Endothelial cell of umbilical vein (primary cell): ENCODE measurements around the gene ANKMY1. TPM values are rescaled to one million over a fixed set of nuclear protein-coding genes. Genes with fewer than 3 reads are reported as not detected.
A peak's percentile ranks its signal among the peaks of the same experiment; 100 is the strongest.

Experiments used
- BruUV-seq: library from RNA; stranded (reverse); fragments of 400-500 nt; replicated peaks from 2 replicates; lab custom pipeline; 2021; lab: Mats Ljungman, UMichigan
- CTCF ChIA-PET: fragments of 300-600, 350-600 bp; sonication (Branson Sonifier 250); formaldehyde crosslinking; loops from one replicate; lab custom pipeline; 2021; ENCODE audit warnings: antibody characterized with exemption, inconsistent platforms; lab: Charles Lee
- POLR2A ChIA-PET: fragments of 300-600, 350-600 bp; sonication (Branson Sonifier 250); formaldehyde crosslinking; loops from one replicate; lab custom pipeline; 2021; ENCODE audit warnings: antibody characterized with exemption, inconsistent platforms; lab: Charles Lee
- DNase-seq: peaks from one replicate; pipeline ENCODE4 v3.0.0-alpha.2; 2011; ENCODE audit warnings: low read depth, low spot score
- FAIRE-seq: peaks from 2 replicates; lab custom pipeline; 2011; peaks lifted over from hg19 to GRCh38; lab: Jason Lieb, UNC
- H2AFZ ChIP-seq: 2 replicates; pipeline ENCODE4 v1.6.0; 2012; ENCODE audit warnings: low read depth, low read length, control low read depth, inconsistent platforms
- H3K27ac ChIP-seq: 2 replicates; pipeline ENCODE4 v1.5.1; 2011; ENCODE audit warnings: low read depth, mild to moderate bottlenecking, control low read depth, low read length, moderate library complexity; ENCODE audit not compliant: insufficient read depth
- H3K27me3 ChIP-seq, 2 experiments: 2 replicates each; pipeline versions ENCODE4 v1.6.0 to v1.6.1; 2011; ENCODE audit warnings: low read length in 2 of 2, mixed read lengths in 1 of 2; ENCODE audit not compliant: control insufficient read depth in 2 of 2, insufficient read depth in 2 of 2
- H3K36me3 ChIP-seq, 2 experiments: 2 replicates in 1 of 2; 3 replicates in 1 of 2; pipeline ENCODE4 v1.5.1; 2011; ENCODE audit warnings: low read length in 2 of 2, mild to moderate bottlenecking in 1 of 2, moderate library complexity in 1 of 2; ENCODE audit not compliant: control insufficient read depth in 2 of 2, insufficient read depth in 2 of 2; ENCODE audit errors: extremely low read depth in 1 of 2
- H3K4me1 ChIP-seq: 3 replicates; pipeline ENCODE4 v1.5.1; 2011; ENCODE audit warnings: mild to moderate bottlenecking, low read length; ENCODE audit not compliant: control insufficient read depth, insufficient read depth; ENCODE audit errors: extremely low read depth
- H3K4me2 ChIP-seq: 2 replicates; pipeline ENCODE4 v1.6.1; 2011; ENCODE audit warnings: low read length, control low read depth, mixed read lengths; ENCODE audit not compliant: insufficient read depth
- H3K4me3 ChIP-seq, 3 experiments: fragments of 200-600 bp in 1 of 3; sonication (generic), shearing (Covaris generic) in 1 of 3; replicated peaks in 1 of 3; 2 replicates each; pipeline ENCODE4 v1.5.1; 2011 to 2016; ENCODE audit warnings: control low read depth in 3 of 3, low read length in 3 of 3, mild to moderate bottlenecking in 2 of 3, inconsistent platforms in 1 of 3, low read depth in 1 of 3, moderate library complexity in 1 of 3; ENCODE audit not compliant: insufficient read depth in 1 of 3
- H3K79me2 ChIP-seq: 2 replicates; pipeline ENCODE4 v1.6.0; 2012; ENCODE audit warnings: low read length, inconsistent platforms; ENCODE audit not compliant: control insufficient read depth, insufficient read depth
- H3K9ac ChIP-seq: replicated peaks from 2 replicates; pipeline ENCODE3; 2011; ENCODE audit warnings: low read length, control low read depth; ENCODE audit not compliant: insufficient read depth; ENCODE audit errors: extremely low read depth
- H3K9me1 ChIP-seq: replicated peaks from 3 replicates; pipeline ENCODE4 v1.6.0; 2011; ENCODE audit warnings: mild to moderate bottlenecking, low read length; ENCODE audit not compliant: control insufficient read depth, insufficient read depth; ENCODE audit errors: extremely low read depth
- H3K9me3 ChIP-seq: replicated peaks from 2 replicates; pipeline ENCODE4 v1.5.1; 2012; ENCODE audit warnings: low read length, inconsistent platforms; ENCODE audit not compliant: control insufficient read depth, insufficient read depth
- H4K20me1 ChIP-seq: replicated peaks from 2 replicates; pipeline ENCODE3; 2011; ENCODE audit warnings: mild to moderate bottlenecking, low read length; ENCODE audit not compliant: control insufficient read depth, insufficient read depth; ENCODE audit errors: extremely low read depth
- EZH2 ChIP-seq: IDR thresholded peaks from 2 replicates; pipeline ENCODE4 v1.6.1; 2012; ENCODE audit warnings: borderline replicate concordance, low read depth, mild to moderate bottlenecking, moderate library complexity, low read length, inconsistent platforms; ENCODE audit not compliant: severe bottlenecking
- GATA2 ChIP-seq: IDR thresholded peaks from 2 replicates; pipeline ENCODE4 v1.7.0; 2011; ENCODE audit warnings: low read depth, mild to moderate bottlenecking, moderate library complexity, mixed read lengths, low read length; ENCODE audit not compliant: insufficient read length, insufficient read depth
- JUN ChIP-seq: IDR thresholded peaks from 2 replicates; pipeline ENCODE4 v1.6.1; 2011; ENCODE audit warnings: borderline replicate concordance, low read depth; ENCODE audit not compliant: insufficient read length, insufficient read depth
- MAX ChIP-seq: IDR thresholded peaks from 2 replicates; pipeline ENCODE4 v1.6.1; 2011; ENCODE audit not compliant: insufficient read depth, insufficient read length
- MYC ChIP-seq: IDR thresholded peaks from one replicate; pipeline ENCODE4 v1.6.1; 2011; ENCODE audit warnings: mild to moderate bottlenecking, low read depth, low read length
- POLR2A ChIP-seq: IDR thresholded peaks from 2 replicates; pipeline ENCODE4 v1.6.1; 2012; ENCODE audit warnings: low read depth, mild to moderate bottlenecking, control low read depth, low read length
- POLR2AphosphoS5 ChIP-seq: IDR thresholded peaks from 2 replicates; pipeline ENCODE4 v1.6.1; 2012; ENCODE audit warnings: low read depth, mild to moderate bottlenecking, control low read depth, low read length, moderate library complexity; ENCODE audit not compliant: insufficient read depth
- dilution Hi-C: fragments of 300-500 bp; cut with MboI; formaldehyde crosslinking; loops from one replicate; pipeline ENCODE4 v1.15.0; 2019; ENCODE audit warnings: low sequenced_read_pairs; ENCODE audit not compliant: extremely low pct_ligation_motif_present
- intact Hi-C: fragments of 100-400 bp; cut with micrococcal nuclease; formaldehyde crosslinking; loops from one replicate; pipeline ENCODE4 v1.10.0; 2022
- polyA plus RNA-seq, 4 experiments: library from polyadenylated mRNA; depleted of rRNA in 3 of 4; stranded (reverse) in 3 of 4; unstranded in 1 of 4; fragments of >200 nt; gene quantifications; 2 replicates each; pipeline versions ENCODE4 v1.2.1 to v1.2.3, GENCODE V29; 2011 to 2012; ENCODE audit warnings: missing spikeins in 1 of 4
- total RNA-seq: library from RNA; stranded (reverse); gene quantifications from 2 replicates; pipeline ENCODE4 v1.2.3, GENCODE V29; 2021
- TF ChIP-seq, protein P1 (sequence below), 2 donors: IDR thresholded peaks; 1 replicate in 1 of 2; 2 replicates in 1 of 2; pipeline ENCODE4 v1.5.1; 2011; ENCODE audit warnings: low read length in 2 of 2, mild to moderate bottlenecking in 2 of 2, moderate library complexity in 2 of 2, control low read depth in 1 of 2, inconsistent platforms in 1 of 2, low read depth in 1 of 2; ENCODE audit not compliant: insufficient read depth in 1 of 2; ENCODE audit errors: extremely low read depth in 1 of 2

Gene ANKMY1
- total and polyA plus RNA-seq, 2 donors (not counting 3 experiments of a cell fraction or from before 2014, with no cell fraction given), result 9.0 to 16.0 TPM

DNA sequence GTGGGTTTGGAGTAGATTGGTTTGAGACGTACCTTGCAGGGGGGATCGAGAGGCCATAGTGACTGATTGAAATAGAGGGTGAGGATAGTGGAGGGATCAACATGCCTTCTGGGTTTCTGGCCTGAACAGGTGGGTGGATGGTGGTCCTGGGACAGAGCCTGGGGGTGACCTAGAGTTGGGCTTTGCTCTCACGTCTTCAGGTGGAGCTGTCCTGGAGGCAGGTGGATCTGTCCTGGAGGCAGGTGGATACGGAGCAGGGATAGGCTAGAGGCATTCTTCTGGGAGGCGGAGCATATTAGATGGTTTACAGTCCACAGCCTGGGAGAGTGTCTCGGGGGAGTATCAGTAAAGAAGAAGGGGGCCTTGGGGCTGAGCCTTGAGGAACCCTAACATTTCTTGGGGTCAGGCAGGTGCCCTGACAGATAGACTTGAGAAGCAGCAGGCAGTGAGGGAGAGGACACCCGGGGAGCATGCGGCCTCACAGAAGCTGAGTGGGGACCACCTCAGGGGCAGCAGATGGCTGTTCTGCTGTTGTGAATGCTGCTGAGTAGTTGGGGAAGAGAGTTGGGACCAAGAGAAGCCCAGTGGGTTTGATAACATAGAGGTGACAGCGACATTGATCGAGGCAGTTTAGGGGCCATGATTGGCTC is 30.3 kb upstream of the ANKMY1 start:
- no peaks in the 10 kb centered on the region for H4K20me1 ChIP-seq
- H3K27ac ChIP-seq, result no peak overlapping the region
- POLR2A ChIA-PET, result no interaction called here
- no peaks in the 10 kb centered on the region for H3K9me1 ChIP-seq
- peak overlapping the region; percentile 69 for H3K4me2 ChIP-seq
- intact Hi-C loops (no loop called here), dilution Hi-C loops (no loop called here)
- H3K4me3 ChIP-seq, result no peak overlapping the region
- no peak overlapping the region for H3K9ac ChIP-seq
- peaks cover 2 to 16% of the 10 kb centered on the region in 2 experiments for H3K36me3 ChIP-seq
- CTCF ChIA-PET, result interaction anchor here (2.4 to 5.3 kb wide), 4 partner anchors 22 to 252 kb away, joined by 16 to 47 read pairs (median 24); partner anchors contain the start of gene ANKMY1
- no TSS peak for BruUV-seq
- H3K79me2 ChIP-seq, result peaks cover 58% of the 10 kb centered on the region
- DNase-seq, result no peak
- H3K4me1 ChIP-seq, result peaks cover 17% of the 10 kb centered on the region
- no peak overlapping the region for H2AFZ ChIP-seq
- no peaks in the 10 kb centered on the region for H3K27me3 ChIP-seq
- TF ChIP-seq MYC, result no peak
- no peak for TF ChIP-seq EZH2
- no peak for TF ChIP-seq POLR2AphosphoS5
- TF ChIP-seq GATA2, result no peak
- TF ChIP-seq, protein P1, sequence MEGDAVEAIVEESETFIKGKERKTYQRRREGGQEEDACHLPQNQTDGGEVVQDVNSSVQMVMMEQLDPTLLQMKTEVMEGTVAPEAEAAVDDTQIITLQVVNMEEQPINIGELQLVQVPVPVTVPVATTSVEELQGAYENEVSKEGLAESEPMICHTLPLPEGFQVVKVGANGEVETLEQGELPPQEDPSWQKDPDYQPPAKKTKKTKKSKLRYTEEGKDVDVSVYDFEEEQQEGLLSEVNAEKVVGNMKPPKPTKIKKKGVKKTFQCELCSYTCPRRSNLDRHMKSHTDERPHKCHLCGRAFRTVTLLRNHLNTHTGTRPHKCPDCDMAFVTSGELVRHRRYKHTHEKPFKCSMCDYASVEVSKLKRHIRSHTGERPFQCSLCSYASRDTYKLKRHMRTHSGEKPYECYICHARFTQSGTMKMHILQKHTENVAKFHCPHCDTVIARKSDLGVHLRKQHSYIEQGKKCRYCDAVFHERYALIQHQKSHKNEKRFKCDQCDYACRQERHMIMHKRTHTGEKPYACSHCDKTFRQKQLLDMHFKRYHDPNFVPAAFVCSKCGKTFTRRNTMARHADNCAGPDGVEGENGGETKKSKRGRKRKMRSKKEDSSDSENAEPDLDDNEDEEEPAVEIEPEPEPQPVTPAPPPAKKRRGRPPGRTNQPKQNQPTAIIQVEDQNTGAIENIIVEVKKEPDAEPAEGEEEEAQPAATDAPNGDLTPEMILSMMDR (IDR thresholded peaks at IDR 0.05; ENCODE audit: extremely low read depth in 1 of 2, insufficient read depth in 1 of 2, low read depth in 1 of 2, low read length in 2 of 2), result no peak
- no peak for TF ChIP-seq MAX
- TF ChIP-seq JUN, result no peak
- TF ChIP-seq POLR2A, result no peak
- no peak for FAIRE-seq
- H3K9me3 ChIP-seq, result no peaks in the 10 kb centered on the region
